GM12865 (cell line): ENCODE data around the gene ANKRD31.
A peak's percentile ranks its signal among the peaks of the same experiment; 100 is the strongest.

Experiments used
- DNase-seq: peaks from one replicate; pipeline ENCODE4 v3.0.0; 2010; ENCODE audit warnings: low read depth
- H3K4me3 ChIP-seq: 2 replicates; pipeline ENCODE4 v1.5.1; 2011; ENCODE audit warnings: mild to moderate bottlenecking, low read depth, low read length, control low read depth
- TF ChIP-seq, protein P1 (sequence below): IDR thresholded peaks from 2 replicates; pipeline ENCODE4 v1.5.1; 2011; ENCODE audit warnings: low read length, control low read depth, low read depth, inconsistent platforms; ENCODE audit not compliant: insufficient read depth; ENCODE audit errors: missing control alignments

ANKRD31 gene, protein sequence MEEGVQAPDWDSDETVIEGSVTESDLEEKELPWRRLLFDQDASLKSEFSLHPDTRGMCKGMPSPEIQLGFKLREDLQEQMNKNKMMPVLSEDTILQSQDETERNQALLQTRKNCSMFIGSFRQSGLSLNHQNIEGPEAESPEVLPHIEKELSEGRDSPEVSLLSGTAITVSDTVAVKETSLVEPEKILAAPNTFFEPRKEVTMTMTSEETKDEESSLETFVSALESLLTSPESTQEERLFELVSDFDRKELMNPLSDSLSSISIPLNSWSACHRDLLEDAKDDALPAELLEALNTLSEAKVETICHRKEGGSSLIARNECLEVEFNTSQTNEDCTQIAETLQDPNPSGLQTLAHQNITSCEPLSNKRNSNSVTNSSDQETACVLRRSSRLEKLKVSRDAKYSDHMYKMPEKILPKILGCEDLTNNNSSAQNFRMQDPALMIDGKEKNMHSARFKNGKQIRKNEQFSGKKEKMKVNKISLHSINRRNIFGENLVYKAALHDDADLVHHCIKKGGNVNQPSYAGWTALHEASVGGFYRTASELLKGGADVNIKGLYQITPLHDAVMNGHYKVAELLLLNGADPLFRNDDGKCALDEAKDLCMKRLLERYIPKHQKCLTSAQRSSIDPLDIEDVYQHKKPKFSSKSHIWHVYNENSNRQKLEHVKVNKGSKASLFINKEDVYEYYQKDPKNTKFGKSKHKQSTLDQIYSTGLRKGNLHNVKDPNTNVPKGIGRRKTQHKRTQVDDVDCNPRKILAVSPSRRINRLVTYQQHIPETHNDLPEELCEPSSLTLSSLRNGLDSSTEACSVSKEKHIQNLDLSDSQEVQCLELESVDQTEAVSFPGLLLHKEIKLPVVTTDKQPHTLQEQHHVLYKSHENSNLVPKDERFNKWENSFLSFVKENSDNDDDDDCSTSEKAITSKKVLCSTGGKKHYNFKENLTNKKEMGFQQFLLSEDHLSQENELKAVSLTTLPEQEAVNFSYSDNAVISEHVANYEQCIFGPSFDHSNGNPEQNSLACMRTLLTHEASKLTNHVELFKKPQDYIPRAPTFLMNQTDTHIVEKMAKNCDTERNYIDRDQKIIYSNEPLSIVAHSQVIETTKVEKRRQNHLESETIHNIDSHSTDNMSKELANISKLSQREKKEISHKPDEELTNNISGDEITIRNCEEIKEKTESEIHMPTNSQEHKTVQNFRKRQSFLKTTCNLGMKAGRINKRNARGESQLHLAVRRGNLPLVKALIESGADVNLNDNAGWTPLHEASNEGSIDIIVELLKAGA (N-terminal part only)

GRCh38 chr5:75236322-75237316, at the start of gene ANKRD31:
Gene ANKRD31, minus strand, starts transcription at chr5:75236878. Its CDS starts 192 bp downstream, at chr5:75236686.
- TF ChIP-seq, protein P1, sequence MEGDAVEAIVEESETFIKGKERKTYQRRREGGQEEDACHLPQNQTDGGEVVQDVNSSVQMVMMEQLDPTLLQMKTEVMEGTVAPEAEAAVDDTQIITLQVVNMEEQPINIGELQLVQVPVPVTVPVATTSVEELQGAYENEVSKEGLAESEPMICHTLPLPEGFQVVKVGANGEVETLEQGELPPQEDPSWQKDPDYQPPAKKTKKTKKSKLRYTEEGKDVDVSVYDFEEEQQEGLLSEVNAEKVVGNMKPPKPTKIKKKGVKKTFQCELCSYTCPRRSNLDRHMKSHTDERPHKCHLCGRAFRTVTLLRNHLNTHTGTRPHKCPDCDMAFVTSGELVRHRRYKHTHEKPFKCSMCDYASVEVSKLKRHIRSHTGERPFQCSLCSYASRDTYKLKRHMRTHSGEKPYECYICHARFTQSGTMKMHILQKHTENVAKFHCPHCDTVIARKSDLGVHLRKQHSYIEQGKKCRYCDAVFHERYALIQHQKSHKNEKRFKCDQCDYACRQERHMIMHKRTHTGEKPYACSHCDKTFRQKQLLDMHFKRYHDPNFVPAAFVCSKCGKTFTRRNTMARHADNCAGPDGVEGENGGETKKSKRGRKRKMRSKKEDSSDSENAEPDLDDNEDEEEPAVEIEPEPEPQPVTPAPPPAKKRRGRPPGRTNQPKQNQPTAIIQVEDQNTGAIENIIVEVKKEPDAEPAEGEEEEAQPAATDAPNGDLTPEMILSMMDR: peak; percentile 76

GRCh38 chr5:75286211-75286773, 49.6 kb upstream of the ANKRD31 start:
- DNase-seq: no peak
- H3K4me3 ChIP-seq: no peak overlapping the region
- TF ChIP-seq, protein P1: no peak

More at GRCh38 chr5:75236322-75237316, at the start of gene ANKRD31:
- DNase-seq: peak; percentile 91
- H3K4me3 ChIP-seq: peak within 1 kb of the TSS; percentile 63

DNA sequence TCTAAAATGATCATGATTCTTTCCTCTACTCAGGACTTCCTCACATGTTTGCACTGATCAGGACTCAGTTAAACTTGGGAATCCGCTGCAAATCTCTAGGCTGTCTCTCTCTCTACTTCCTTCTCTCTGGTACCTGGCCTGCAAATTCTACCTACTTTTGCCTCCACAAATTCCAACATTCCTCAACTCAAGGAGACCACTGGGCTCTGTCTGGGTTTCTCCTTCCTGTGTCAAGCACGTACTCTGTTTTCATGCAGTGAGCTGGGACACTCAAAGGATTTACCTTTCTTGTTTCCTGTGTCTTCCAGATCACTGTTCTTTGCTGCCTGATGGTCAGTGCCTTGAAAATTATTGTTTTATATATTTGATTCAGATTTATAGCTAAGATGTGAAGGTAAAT, 45.9 kb upstream of the ANKRD31 start:
- TF ChIP-seq, protein P1: no peak
- DNase-seq: no peak
- no peak overlapping the region for H3K4me3 ChIP-seq

DNA sequence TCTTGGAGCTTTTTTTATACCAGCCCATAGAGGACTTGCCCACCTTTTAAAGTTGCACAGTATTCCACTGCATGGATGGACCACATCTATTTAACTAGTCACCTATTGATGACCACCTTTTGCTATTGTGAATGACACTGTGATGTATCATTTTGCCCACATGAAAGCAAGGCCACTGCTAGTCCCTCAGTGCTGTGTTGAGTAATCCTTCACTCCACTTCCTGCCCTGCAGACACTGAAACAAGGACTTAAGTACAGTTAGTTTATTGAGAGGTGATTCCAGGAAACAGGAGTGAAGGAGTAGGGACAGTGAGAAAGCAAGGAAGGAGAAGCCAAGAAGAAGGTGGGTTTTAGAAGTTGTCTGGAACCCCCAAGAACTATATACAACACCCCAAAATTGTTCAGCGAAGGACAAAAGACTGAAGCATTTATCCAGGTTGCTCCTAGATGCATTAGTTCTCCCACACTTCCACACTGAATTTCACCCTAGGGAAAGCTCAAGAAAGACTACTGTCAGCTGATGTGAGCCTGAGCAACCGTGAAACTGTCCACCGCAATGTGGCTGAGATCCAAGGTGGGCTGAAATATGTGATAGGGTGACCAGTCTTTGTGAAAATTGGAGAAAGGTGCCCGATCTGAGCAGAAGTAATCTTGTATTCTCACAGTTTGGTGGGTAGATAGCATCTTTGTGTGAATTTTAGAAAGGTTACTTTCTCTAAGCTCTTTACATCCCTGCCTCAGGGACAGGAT, 45.2 kb upstream of the ANKRD31 start:
- DNase-seq: no peak
- no peak overlapping the region for H3K4me3 ChIP-seq
- TF ChIP-seq, protein P1: no peak

GRCh38 chr5:75279321-75279720, 42.6 kb upstream of the ANKRD31 start:
- H3K4me3 ChIP-seq: no peak overlapping the region
- DNase-seq: no peak
- TF ChIP-seq, protein P1: no peak
